CD4-positive, alpha-beta T cell treated with Interferon gamma for 1 hour (primary cell): ENCODE measurements around the gene C22orf39.

ENCODE experiments used
- DNase-seq: peaks from one replicate; pipeline ENCODE4 v3.0.0-alpha.2; 2020

The C22orf39 gene, protein sequence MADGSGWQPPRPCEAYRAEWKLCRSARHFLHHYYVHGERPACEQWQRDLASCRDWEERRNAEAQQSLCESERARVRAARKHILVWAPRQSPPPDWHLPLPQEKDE

GRCh38 chr22:19447330-19448075 lies at the start of gene C22orf39:
TSS of gene C22orf39 (minus strand) at chr22:19447711. CDS start at chr22:19447688, 23 bp downstream.
- DNase-seq: peak; percentile 91

GRCh38 chr22:19497245-19497644 lies 49.7 kb upstream of the C22orf39 start:
- no peak for DNase-seq

- no peak for DNase-seq
Measured at GRCh38 chr22:19496324-19496630, 48.8 kb upstream of the C22orf39 start.

DNA sequence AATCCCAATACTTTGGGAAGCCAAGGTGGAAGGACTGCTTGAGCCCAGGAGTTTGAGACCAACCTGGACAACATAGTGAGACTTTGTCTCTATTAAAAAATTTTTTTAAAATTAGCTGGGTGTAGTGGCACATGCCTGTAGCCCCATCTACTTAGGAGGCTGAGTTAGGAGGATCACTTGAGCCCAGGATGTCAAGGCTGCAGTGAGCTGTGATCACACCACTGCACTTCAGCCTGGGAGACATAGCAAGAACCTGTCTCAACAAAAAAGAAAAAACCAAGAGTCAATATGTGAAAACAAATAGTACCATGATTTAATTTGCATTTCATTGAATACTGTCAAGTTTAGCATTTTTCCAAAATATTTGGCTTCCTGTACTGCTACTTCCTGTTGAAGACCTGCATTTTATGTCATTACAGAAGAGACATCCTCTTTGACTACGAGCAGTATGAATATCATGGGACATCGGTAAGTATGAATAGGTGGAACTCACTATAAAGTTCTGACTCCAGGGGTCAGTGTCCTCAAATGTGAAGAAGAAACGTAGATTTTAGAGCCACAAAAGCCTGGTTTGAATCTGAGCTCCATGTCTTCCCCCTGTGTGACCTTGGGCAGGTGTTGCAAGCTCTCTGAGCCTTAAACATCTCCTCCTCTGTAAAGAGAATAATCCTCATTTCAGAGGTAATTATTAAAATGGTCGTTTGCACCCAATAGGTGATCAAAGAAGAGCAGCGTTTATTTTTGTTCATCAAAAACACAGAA lies 48.2 kb upstream of the C22orf39 start:
- no peak for DNase-seq

- DNase-seq: no peak
Measured at GRCh38 chr22:19494676-19495173, 47.2 kb upstream of the C22orf39 start.

- DNase-seq: no peak
Measured at GRCh38 chr22:19494001-19494560, 46.6 kb upstream of the C22orf39 start.

DNA sequence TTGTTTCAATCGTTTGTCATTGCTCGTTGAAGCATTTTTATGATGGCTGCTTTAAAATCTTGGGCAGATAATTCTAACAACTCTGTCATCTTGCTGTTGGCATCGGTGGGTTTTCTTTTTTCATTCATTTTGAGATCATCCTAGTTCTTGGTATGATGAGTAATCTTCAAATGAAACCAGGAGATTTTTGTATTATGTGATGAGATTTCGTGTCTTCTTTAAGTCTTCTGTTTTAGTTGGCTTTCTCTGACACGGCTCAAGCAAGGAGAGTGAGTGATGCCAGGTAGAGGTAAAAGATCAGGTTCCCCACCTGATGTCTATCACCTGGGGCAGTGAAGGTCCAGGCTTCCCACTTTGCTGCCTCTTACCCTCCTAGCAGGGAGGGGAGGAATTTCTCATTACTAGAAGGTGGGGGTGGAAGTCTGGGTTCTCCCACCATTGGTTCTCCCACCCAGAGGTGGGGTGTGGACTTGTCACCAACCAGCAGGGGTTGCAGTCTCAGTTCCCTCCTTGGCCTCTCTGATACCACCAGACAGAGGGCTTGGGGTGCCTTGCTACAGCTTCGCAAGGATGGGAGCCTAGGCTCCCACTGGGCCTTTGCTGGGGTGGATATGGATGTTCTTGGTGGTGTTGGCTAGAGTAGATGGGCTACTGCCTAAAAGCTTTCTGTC lies 45.1 kb upstream of the C22orf39 start:
- no peak for DNase-seq

DNA sequence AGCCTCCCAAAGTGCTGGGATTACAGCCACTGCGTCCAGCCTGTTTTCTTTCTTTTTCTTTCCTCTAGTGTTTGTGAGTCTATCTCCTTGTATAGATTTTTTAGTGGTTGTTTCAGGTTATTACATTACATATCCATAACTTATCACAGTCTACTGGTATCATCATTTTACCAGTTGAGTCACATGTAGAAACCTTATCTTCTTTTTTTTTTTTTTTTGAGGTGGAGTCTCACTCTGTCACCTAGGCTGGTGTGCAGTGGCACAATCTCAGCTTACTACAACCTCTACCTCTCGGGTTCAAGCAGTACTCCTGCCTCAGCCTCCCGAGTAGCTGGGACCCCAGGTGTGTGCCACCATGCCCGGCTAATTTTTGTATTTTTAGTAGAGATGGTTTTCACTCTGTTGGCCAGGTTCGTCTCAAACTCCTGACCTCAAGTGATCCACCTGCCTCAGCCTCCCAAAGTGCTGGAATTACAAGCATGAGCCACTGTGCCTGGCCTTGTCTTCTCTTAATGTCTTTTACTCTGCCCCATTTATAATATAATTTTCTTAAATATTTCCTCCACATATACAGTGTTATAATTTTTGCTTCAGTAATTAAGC lies 43.2 kb upstream of the C22orf39 start:
- DNase-seq: no peak

DNA sequence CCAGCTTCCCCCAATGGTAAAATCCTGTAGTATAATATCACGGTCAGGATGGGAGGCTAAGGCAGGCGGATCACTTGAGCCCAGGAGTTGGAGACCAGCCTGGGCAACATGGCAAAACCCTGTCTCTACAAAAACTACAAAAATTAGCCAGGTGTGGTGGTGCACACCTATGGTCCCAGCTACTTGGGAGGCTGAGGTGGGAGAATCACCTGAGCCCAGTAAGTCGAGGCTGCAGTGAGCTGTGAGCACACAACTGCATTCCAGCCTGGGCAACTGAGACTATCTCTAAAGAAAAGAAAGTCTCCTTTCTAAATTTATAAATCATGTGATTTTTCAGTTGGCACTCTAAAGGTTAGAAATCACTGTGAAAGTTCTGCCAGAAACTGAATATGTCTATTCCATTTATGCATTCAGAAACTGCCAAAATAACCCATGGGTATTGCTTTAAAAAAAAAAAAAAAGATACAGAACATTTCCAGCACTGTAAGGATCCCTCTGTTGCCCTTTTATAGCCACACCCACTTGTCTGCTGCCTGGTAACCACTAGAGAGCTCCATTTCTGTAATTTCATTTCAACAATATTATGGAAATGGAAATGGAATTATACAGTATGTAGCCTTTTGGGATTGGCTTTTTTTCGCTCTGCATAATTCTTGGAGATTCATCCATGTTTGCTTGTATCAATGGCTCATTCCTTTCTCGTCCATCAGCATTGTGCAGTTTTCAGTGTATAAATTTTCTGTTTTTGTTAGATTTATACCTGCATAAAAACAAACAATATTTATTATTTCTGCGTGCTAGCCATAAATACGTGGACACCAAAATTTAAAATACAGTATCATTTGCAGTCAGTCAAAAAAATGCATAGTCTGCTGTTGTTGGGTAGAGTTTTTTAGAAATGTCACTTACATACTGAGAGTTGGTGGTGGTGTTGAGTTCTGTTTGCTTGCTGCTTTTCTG lies 41.7 kb upstream of the C22orf39 start:
- no peak for DNase-seq

DNA sequence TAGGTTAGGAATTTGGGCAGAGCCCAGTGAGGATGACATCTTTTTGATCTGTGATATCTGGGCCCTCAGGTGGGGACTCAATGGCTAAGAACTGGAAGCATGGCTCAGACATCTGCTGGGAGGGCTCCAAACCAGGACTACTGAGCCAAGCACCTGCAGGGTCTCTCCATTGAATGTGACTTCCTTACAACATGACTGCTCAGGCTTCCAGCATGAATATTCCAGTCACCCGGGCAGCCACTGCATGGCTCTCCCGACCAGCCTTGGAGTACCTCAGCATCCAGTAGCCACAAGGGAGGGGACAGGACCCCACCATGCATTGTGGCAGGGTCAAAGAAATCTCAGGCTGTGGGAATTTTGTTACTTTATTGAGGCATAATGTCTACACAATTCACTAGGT lies 40.8 kb upstream of the C22orf39 start:
- DNase-seq: no peak

DNA sequence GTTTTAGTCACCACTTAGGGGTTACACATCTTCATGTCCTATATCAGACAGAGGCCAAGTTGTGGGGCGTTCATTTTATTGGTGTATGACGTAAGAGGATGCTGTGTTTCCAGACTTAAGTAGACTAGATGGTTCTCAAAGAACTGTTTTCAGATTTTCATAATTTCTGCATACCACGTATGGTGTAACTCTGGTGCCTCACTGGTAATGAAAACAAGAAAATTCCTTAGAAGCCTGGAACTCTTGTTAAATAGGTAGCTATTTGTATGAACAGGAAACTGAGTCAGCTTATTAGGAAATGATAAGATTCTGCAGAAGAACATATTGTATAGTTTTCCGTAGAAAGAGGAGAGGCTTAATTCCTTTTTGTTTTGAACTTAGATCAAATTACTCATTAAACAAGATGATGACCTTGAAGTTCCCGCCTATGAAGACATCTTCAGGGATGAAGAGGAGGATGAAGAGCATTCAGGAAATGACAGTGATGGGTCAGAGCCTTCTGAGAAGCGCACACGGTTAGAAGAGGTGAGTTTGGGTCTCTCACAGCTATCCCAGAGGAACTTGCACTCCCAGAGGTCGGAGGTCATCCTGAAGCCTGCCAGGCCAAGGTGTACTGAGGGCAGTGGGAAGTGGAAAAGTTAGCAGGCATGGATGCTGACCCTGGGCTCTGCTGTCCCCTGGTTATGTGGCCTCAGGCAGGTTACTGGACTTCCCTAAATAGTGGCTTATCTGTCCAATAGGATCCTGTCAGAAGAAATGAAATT lies 36.2 kb upstream of the C22orf39 start:
- no peak for DNase-seq

DNA sequence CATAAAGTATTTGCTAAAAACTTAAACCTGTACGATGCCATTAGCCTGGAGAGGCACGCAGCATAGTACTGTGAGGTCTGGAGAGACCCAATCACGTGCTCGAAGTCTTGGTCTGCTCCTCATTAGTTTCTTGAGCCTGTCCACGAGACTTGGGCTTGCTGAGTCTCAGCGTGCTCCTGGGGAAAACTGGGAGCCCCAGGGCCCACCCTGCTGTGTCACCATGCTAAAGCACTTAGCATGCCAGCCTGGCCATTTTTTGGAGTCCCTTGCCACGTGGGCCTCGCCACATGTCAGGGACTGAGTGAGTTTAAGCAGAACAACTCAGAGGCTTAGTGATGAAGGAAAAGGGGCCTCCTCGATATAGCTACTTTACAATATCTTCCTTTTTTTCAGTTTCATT lies 34.8 kb upstream of the C22orf39 start:
- DNase-seq: no peak

- DNase-seq: no peak
Measured at GRCh38 chr22:19480789-19481188, 33.3 kb upstream of the C22orf39 start.

- no peak for DNase-seq
Measured at GRCh38 chr22:19480173-19480568, 32.7 kb upstream of the C22orf39 start.

DNA sequence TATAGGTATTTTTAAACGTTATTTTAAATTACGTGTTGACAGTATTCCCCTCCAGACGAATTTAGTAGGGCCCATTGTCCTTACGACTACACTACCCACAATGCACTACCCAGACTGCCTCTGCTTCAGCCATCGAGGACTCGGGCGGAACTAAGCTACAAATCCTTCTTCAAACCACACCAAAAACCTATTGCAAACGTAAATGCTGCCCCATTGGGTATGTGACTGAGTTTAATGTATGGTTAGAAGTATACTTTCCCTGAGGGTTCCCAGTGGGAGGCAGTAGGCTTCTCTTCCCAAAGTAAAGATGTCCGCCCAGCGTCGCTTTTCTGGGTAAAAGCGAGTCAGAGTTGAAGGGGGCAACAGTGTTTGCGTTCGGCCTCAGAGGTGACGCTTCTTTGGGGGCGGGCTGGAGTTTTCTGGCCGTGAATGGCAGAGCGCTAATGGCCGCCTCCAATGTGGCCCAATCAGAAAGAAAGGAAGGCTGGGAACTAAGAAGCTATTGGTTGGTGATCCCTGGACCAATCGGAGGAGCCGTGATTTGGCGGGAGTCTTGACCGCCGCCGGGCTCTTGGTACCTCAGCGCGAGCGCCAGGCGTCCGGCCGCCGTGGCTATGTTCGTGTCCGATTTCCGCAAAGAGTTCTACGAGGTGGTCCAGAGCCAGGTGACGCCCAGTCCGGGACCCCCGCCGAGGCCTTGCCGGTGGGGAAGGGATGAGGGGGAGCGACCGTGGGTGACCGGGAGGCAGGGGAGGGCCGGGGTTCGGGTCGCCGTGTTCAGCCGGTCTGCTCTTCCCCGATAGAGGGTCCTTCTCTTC lies 32.1 kb upstream of the C22orf39 start, which contains the start of gene CDC45:
CDC45 (plus strand) TSS at position 566 of the 818 bp plus-strand sequence; CDS start at position 615, 49 bp downstream.
- peak; percentile 96 for DNase-seq

- peak; percentile 82 for DNase-seq
Measured at GRCh38 chr22:19478901-19479354, 31.4 kb upstream of the C22orf39 start, which contains the start of gene UFD1. TSS of gene UFD1 (minus strand) at chr22:19479193. CDS start at chr22:19479085, 108 bp downstream.

DNA sequence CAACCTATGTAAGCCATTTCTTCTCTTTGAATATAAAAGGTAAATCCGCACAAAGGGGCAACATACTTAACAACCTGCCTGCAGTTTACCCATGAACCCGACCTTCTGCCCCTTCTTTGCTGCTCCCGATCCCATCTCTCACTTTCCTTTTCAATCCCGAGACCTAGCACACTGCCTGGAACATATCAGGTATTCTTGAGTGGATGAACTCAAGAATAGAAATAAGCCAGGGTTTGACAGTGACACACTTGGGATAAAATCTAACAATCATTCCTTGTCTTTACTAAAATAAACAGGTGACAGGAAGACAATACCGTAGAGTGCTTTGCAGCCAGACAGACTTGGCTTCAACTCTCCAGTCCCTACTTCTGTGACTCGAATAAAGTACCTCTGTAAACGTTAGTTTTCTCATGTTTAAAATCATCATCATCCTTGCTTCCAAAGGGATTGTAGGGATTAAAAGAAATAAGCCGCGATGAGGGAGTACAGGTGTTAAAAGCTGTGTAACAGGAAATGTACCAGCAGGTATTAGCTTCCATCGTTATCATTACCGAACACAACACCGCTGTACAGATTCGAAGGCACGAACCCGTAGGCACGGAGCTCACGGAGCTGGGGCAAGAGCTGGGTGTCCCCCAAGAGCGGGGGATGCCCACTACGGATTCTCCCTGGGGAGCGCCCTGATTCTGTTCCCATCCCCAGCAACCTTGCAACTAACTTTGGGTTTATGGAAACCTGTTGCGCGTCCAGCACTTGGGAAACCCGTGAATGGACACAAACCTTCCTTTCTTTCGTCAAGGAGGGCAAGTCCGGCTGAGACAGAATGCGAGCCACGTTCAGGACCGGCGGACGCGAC lies 30.8 kb upstream of the C22orf39 start:
- DNase-seq: no peak

- DNase-seq: no peak
Measured at GRCh38 chr22:19477321-19478044, 30.0 kb upstream of the C22orf39 start.
